GM19397 (cell line): ENCODE data around the gene TFEC.

ENCODE experiments used
- ATAC-seq: cut with Tn5 transposase; IDR thresholded peaks from one replicate; pipeline ENCODE4 v1.9.1; 2021; ENCODE audit warnings: mild to moderate bottlenecking, moderate library complexity; ENCODE audit not compliant: unreplicated experiment

TFEC gene

GRCh38 chr7:115995701-115996100 is 34.9 kb downstream of the TFEC start:
- no peak for ATAC-seq

GRCh38 chr7:115988401-115988800 is 42.2 kb downstream of the TFEC start:
- no peak for ATAC-seq

- ATAC-seq: no peak
Observed at GRCh38 chr7:115987486-115987885, 43.1 kb downstream of the TFEC start.

- no peak for ATAC-seq
Observed at GRCh38 chr7:115984105-115984504, 46.5 kb downstream of the TFEC start.

- no peak for ATAC-seq
Observed at GRCh38 chr7:115980159-115980558, 50.4 kb downstream of the TFEC start.

GRCh38 chr7:115976651-115977050 is 53.9 kb downstream of the TFEC start:
- no peak for ATAC-seq

- ATAC-seq: no peak
Observed at GRCh38 chr7:115975766-115976165, 54.8 kb downstream of the TFEC start.

GRCh38 chr7:115973406-115973805 is 57.2 kb downstream of the TFEC start:
- no peak for ATAC-seq

GRCh38 chr7:115971506-115971905 is 59.1 kb downstream of the TFEC start:
- no peak for ATAC-seq

- ATAC-seq: no peak
Observed at GRCh38 chr7:115968596-115968995, 62.0 kb downstream of the TFEC start.

GRCh38 chr7:115968171-115968570 is 62.4 kb downstream of the TFEC start:
- no peak for ATAC-seq

- ATAC-seq: no peak
Observed at GRCh38 chr7:115965796-115966475, 64.6 kb downstream of the TFEC start.

- no peak for ATAC-seq
Observed at GRCh38 chr7:115965236-115965635, 65.3 kb downstream of the TFEC start.

- no peak for ATAC-seq
Observed at GRCh38 chr7:115964799-115965198, 65.8 kb downstream of the TFEC start.

GRCh38 chr7:115962340-115962739 is 68.2 kb downstream of the TFEC start:
- ATAC-seq: no peak

- no peak for ATAC-seq
Observed at GRCh38 chr7:115953592-115954255, 76.8 kb downstream of the TFEC start.

- no peak for ATAC-seq
Observed at GRCh38 chr7:115952832-115953231, 77.7 kb downstream of the TFEC start.

GRCh38 chr7:115951547-115951946 is 79.0 kb downstream of the TFEC start:
- no peak for ATAC-seq

- no peak for ATAC-seq
Observed at GRCh38 chr7:115941703-115942268, 88.8 kb downstream of the TFEC start.

GRCh38 chr7:115940460-115941060 is 90.0 kb downstream of the TFEC start:
- no peak for ATAC-seq

- ATAC-seq: no peak
Observed at GRCh38 chr7:115937960-115938359, 92.6 kb downstream of the TFEC start.

- ATAC-seq: no peak
Observed at GRCh38 chr7:115933471-115933870, 97.1 kb downstream of the TFEC start.
